Stimulated activated CD8-positive, alpha-beta memory T cell treated with anti-CD3 and anti-CD28 coated beads, Interleukin-12 subunit alpha, Interleukin-12 subunit beta, amount 100 ng/mL, for 4 hours (primary cell): ENCODE measurements around the gene C1orf210.

Experiments used
- DNase-seq: peaks from one replicate; pipeline ENCODE4 v3.0.0-alpha.2; 2020; ENCODE audit warnings: low read depth

Gene C1orf210

DNA sequence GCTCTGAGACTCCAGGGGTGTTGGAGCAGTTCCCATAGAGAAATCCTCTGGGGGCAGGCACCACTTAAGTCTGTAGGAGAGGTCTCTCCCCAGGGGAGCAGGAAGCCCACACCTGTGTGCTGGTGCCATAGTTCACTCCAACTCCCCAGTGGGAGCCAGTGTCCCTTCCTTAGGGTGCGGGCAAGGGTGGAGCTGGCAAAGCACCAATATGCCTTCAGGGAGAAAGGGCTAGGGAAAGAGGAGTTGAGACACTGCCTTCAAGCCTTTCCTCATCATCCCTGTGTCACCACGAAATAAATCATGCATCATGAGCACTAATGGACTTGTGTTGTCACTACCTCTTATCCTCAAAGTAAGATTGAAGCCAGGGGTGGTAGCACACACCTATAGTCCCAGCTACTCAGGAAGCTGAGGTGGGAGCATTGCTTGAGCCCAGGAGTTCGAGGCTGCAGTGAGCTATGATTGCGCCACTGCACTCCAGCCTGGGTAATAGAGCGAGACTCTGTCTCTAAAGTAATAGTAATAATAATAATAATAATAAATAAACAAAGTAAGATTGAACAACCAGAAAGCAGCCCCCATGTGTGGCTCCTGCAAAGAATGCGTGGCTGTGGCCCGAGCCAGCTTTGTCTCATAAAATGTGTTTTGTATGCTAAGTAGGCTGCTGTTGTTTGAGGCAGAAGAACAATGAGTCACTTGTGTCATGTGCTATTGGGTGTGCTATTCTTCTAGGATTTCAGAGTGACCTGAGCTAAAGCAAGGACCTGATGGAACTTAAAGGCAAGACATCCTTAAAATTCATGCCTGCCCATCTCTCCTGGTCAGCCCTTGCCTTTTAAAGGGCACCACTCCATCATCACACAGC, 8.7 kb upstream of the C1orf210 start:
- no peak for DNase-seq

DNA sequence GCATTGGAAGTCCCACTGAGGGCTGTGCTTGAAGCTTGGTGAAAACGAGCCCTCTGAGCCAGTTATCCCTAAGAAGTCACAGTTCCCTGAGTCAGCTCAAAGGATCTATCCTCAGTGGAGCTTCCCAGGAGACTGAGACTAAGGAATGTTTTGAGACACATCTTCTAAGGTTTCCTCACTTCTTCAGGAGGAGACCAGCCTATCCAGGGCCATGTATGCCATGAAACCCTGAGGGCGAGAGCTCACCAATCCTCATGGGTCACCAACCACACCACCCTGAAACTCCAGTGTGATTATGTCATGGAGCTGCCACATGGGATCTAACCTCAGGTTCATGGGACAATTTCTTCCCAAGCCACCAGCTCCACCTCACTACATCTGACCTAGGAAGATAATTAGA, 7.8 kb upstream of the C1orf210 start:
- DNase-seq: no peak

DNA sequence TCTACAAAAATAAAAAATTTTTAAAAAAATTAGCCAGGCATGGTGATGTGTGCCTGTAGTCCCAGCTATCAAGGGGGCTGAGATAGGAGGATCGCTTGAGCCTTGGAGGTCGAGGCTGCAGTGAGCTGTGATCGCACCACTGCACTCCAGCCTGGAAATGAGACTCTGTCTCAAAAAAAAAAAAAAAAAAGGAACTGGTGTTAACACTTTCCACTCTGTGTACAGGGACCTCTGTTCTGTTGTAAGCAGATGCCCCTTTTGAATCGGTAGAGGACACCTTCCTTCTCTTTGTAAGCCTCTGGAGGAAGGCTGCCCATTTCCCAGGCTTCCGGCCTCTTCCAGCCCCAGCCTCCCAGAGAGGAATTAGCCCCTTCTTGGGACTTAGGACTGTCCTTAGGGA, 7.3 kb upstream of the C1orf210 start:
- no peak for DNase-seq

DNA sequence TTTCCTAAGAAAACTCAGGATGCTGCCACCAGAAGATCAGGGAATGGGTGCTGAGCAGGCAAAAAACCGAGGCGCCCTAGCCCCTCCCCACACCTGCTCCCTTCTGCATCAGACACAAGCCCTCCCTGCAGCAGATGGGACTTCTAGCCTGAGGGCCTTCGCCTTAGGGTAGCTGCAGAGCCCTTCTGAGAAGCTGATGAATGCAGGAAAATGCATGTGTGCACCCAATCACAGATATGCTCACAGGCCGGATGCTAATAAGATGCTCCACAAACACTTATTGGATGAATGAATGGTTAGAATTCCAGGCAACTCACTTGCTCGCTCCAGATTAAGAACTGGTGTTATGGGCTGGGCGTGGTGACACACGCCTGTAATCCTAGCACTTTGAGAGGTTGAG, 6.8 kb upstream of the C1orf210 start:
- DNase-seq: no peak

DNA sequence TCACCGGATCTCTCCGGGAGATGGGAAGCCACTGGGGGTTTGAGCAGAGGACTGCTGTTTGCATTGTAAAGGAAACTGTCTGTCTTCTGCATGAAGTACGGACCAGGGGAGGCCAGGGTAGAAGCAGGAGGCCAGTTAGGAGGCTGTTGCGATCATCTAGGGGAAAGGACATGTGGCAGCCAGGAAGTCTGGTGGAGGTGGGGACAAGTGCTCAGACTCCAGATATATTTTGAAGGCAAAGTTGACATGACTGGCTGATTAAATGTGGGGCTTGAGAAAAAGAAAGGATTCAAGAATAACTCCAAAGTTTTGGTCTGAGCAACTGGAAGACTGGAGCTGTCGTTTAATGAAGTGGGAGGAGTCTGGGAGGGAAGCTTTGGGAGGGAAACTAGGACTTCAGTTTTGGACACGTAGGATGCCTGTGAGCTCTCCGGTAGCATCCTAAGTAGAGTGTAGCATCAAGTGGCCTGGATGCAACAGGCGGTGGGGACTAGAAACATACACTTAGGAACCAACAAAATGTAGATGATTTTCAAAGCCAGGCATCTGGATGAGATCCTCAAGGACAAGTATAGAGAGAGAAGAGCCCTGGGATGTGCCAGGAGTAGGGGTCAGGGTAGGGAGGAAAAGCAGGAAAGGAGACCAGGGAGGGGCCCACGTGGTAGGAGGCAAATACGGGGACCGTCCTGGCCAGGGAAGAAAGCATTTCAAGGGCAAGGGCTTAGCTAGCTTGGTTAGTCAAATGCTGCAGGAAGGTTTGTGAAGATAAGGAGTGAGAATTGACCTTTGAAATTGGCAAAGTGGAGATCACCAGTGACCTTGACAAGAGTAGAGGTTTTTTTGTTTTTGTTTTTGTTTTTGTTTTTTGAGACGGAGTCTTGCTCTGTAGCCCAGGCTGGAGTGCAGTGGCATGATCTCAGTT, 3.7 kb upstream of the C1orf210 start:
- no peak for DNase-seq

DNA sequence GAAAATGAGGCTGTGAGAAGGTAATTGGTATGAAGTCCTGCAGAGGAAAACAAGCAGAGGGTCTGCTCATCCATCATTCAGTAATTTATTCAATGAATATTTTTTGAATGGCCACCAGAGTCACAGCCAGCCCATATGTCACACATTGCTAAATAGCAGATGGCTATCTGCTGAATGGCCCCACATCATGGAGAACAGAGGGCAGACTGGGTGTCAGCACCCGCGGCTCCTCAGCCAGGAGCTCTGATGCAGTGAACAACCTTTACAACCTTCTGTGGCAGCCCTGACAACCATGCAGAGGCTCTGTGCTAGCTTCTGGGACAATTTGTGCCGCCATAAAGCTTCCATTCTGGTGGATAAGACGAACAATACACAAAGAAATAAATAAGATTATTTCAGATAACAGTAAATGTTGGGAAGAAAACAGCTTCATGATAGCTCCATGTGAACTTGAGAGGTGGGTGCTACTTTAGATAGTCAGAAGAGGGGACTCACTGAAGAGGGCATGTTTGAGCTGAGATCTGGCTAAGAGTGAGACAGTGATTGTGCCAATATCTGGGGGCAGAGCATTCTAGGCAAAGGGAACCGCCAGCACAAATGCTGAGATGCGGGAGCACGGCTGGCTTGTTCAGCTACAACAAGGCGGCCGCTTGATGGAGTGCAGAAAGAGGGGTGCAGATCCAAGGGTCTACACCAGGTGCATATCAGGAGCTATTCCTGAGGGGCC, 2.8 kb upstream of the C1orf210 start:
- no peak for DNase-seq

DNA sequence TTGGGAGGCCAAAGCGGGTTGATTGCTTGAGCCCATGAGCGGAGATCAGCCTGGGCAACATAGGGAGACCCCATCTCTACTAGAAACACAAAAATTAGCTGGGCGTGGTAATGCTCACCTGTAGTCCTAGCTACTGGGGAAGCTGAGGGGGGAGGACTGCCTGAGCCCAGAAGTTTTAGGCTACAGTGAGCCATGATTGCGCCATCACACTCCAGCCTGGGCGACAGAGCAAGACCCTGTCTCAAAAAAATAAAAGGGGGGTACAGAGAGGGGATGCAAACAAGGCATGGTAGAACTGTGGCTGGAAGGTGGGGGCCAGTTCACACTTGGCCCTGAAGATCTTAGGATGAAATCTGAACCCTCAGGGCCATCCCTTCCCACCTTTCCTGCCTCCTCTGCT, 1.2 kb upstream of the C1orf210 start:
- DNase-seq: no peak

DNA sequence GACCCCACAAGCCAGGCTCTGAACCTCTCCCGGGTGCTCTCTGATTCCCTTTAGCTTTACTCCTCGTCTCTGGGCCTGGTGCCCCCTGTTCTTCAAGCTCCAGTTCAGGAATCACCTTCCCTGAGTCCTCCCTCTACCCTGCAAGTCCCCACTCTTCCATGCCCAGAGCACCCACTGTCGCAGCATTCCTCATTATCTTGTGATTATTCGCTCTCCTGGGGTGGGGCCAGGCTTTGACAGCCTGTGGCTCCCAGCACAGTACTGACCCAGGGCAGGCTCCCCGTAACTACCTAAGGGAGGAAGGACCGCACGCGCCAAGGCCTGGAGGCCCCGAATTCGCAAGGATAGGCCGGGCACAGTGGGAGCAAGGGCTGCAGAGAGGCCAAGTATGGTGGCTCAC, 734 bp upstream of the C1orf210 start:
- no peak for DNase-seq

DNA sequence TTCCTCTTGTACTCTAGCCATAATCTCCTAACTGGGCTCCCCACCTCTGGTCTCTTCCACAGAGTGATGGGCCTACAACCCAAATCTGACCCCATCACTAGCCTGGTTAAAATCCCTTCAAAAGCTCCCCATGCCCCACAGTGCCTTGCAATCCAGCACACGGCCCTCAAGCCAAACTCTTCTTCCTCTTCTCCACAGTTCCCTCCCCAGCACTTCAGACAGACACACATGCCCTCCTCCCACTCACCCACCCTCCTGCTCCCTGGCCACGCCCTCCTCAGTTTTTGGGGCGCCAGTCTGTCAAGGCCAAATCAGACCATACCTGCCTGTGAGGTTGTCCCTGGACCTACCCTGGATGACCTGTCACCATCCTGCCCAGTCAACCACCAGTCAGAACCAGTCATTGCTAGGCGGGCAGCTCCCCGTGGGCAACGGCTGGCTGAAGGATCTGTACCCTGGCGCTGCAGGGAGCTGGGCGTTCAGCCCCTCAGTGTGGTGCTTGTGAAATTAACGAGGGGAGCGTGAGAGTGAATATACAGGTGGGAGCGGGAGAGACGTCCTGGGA, 753 bp downstream of the C1orf210 start:
- DNase-seq: no peak

DNA sequence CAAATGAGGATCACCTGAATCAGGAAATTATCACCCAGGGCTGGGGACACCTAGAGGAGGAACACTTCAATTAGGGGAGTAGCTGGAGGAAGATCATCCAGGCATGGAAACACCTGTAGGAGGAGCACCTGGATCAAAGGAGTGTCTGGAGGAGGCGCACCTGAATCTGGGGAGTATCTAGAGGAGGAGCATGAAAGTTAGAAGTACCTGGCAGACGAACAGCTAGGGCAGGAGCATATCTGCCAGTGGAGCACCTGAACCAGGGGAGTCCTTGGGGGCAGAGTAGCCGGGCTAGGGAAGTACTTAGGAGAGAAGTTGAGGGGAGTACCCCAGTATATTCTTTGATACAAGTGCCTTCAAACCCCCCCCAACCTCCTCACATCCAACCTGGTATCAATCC, 1.3 kb downstream of the C1orf210 start:
- DNase-seq: no peak

DNA sequence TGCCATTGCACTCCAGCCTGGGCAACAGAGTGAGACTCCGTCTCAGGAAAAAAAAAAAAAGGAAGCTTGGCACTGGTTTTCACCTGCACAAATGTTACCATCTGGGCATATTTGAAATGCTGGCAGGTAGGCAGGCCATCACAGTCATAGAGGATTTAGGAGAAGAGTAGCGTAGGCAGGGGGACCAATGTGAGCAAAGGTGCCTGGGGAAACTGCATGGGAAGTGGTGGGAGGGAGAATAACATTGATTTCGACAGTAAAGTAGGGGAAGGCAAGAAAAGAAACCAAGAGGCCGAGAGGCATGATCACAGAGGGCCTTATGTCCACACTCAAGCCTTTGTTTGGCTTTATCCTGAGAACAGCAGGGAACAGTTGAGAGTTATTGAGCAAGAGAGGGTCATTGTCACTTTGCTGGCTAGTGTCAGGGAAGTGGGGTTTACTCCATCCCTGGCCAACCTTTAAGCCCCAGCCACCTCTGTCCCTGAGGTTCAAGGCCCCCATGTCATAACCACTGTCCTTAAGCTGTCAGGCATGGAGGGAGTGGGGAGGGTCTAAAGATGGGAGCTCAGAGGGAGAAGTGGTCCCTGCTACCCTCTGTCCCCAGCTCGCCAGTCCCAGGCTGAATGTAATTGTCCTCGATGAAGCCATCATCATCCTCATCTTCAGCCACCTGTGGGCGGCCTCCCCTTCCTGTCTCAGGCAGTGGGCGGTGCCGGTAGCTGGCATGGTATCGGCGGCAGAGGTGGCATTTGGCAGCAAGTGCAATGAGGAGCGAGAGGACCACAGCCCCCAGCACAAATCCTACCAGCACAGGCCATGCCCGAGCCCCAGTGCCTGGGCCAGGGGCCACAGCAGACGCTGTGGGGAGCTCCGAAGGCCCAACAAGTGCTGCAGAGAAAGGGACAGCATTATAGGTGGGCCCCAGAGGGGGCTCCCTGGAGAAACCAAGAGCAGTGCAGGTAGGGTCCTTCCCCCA, 2.9 kb downstream of the C1orf210 start:
- no peak for DNase-seq

DNA sequence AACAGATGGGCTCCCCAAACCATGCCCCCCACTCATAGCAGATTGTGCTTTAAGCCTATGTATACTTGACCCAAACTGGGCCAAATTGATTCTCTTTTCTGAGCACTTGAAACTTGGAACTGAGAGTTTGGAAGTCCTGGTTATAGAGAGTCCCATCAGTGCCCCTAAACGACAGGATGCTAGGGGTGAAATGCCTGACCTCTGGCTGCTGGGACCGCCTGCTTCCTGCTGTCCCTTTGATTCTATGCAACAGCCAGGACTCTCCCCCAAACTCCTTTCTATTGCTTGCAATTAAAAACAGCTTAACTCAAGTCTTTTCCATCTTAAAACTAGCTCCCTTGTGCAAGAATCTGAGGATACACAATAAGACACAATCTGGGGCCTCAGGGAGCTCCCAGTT, 4.7 kb downstream of the C1orf210 start:
- no peak for DNase-seq

DNA sequence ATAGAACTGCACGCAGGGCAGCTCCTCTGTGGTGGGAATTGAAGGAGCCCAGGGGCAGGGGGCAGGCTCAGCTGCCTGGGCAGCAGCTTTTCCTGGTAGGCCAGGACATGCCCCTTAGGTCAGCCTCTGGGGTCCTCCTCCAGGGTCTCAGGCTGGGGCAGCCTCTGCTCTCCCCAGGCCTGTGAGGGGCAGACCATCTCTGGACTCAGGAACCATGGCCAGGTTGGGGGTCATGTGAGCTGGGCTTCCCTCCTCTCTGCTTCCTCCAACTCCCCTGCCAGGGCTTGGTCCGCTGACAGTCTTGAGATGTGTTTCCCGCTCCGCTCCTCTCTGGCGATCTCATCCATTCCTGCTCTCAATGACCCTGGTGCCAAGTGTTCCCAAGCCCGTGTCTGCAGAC, 5.7 kb downstream of the C1orf210 start:
- DNase-seq: no peak

DNA sequence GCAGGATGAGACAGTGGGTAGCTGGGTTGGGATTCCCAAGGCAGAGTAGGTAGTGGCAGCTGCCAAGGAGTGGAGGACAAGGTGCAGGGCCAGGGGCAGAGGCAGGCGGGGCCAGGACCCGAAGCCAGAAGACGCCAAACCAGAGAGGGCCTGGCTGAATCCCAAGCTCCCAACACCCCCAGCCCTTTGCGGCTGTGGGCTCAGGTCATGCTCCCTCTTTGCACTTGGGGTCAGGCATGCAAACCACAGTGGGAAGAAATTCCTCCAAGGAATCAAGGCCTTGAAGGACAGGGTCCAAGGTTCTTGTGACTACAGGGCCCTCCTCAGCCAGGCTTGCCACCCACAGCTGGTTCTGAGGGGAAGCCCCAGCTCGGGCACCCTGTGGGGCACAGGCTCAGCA, 6.2 kb downstream of the C1orf210 start:
- DNase-seq: no peak

DNA sequence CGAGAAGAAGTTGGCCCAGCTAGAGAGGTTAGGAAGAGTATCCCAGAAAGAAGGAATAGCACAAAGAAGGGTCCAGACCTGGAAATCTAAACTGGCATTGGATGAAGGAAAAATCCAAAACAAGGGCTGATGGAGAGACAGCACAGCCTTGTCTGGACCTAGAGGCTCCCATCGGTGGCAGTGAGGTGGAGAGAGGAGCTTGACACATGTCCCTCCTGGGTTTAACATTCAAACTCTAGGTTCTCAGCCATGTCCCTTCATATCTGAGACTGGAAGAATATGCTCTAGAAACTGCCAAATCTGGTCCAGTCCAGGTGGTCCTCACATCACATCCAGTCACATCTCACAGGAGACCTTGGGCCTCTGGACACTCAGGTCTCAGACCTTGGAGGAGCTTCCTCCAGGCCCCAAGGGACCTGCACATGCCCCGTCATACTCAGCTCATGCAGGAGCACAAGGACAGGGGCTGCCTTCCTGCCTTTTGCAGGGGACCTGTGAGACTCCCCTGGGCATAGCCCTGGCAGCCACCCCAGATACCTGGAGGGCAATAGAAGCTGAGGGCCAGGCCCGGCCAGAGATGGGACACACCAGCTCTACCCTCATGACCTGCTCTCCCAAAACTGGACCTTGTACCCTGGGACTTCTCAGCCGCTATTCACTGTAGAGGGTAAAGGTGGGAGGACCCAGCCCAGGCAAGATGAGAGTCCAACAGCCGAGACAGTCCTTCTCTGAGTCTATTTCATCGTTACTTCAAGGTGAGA, 8.1 kb downstream of the C1orf210 start:
- DNase-seq: no peak

DNA sequence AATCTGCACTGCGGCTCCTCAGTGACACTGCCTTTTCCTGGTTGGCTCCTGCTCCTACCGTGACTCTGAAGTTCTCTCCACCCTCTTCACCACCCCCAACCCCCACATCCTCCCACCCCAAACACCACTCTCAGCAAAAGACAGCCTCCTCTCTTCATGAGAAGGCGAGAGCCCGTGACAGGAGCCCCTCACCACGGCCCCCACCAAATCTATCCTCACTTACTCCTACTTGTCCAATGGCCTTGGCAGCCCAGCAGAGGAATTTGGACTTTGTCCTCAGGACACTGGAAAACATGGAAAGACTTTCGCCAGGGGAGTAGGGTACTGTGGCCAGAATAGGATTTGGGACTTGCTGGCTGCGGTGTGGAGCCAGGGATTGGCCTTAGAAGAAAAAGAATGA, 8.7 kb downstream of the C1orf210 start:
- DNase-seq: no peak

DNA sequence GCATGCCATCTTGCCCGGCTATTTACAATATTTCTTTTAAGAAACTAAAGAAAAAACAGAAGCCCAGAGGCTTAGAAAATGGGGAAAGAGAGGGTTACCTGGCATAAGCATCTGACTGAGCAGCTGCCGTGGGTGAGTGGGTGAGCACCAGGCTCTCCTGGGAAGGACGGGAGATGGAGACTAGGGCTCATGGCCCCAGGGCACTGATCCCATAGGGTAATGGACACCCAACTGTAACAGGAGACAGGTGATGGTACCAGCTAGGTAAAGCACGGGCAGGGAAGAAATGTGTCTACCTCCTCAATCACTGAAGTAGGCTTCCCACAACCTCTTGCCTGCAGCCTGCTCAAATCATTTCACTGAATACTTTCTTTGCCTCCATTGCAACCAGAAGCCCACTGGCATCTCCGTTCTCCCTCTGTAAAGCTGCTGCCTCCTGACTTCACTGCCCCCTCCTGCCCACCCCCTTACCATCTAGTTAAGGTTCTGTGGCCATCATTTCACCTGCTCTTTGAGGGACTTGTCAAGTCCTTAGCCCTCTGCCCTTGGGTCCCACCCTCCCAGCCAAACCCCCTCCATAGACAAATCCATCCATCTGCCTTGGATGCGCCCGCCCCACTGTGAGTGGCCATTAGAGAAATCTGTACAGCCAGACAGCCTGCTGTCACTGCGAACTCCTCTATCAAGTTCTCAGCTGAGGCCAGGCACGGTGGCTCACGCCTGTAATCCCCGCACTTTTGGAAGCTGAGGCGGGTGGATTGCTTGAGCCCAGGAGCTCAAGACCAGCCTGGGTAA, 9.4 kb downstream of the C1orf210 start:
- no peak for DNase-seq

DNA sequence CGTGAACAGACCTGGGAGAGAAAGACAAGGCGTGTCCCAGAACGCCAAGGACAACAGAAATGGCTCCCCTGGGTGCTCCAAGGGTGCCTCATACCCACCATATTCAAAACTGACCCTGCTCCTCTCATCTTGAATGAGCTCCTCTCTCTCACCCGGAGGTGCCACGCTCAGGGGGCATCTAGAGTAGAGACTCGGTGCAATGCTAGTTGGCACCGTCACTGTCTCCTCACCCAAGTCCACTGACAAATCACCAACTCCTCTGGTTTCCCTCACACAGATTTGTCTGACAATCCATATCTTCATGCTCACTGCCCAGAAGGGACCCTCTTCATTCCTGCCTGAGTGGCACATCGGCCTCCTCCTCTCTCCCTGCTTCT, 10.6 kb downstream of the C1orf210 start:
- no peak for DNase-seq

DNA sequence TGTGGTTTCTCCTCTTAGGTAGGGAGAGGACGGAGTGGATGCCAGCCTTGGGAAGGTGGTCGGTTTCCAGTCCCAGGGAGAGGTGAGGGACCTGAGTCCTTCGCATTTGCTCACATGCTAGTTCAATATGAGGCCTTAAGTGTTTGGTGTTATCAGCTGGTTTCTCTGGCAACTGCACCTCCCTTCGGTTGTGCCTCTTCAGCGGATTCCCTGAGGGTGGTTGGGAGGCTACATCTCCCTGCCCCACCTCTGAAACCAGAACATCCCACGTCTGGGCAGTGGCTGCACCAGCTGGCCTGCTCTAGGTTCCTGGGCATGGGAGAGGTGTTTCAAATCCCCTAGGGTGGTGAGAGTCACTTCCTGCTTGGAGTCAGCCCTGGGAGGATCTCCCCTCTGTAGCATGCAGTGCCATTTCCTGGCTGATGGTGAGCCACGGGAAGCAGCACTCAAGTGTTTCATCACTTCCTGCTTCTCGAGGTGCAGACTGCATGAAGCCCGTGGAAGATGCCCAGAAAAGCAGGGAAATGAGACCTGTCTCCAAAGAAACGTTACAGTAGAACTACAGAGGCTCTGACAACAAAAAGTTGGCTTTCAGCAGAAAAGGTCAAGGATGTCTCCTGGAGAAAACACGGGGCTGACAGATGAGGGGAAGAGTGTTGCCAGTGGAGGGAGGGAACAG, 11.1 kb downstream of the C1orf210 start:
- no peak for DNase-seq
